HL-60 (cell line): ENCODE results near the gene PBX1.

Experiments used
- DNase-seq, 2 experiments: peaks; one replicate each; pipeline ENCODE4 v3.0.0-alpha.2; 2010 to 2020; ENCODE audit warnings: low read depth in 1 of 2, low spot score in 1 of 2
- H3K27ac ChIP-seq: fragments of 250-450 bp; sonication (Bioruptor Pico); replicated peaks from 2 replicates; pipeline ENCODE4 v1.5.1; 2020; ENCODE audit warnings: mild to moderate bottlenecking, moderate library complexity
- H3K27me3 ChIP-seq: fragments of 250-450 bp; sonication (Bioruptor Pico); 2 replicates; pipeline ENCODE4 v1.5.1; 2021; ENCODE audit warnings: mild to moderate bottlenecking, moderate library complexity; ENCODE audit not compliant: insufficient read depth, poor library complexity, severe bottlenecking
- H3K4me3 ChIP-seq: replicated peaks from 2 replicates; pipeline ENCODE4 v1.5.1; 2011; ENCODE audit warnings: mild to moderate bottlenecking, control low read depth, low read length; ENCODE audit not compliant: insufficient read depth
- CTCF ChIP-seq: IDR thresholded peaks from one replicate; pipeline ENCODE4 v1.5.1; 2011; ENCODE audit warnings: low read length, control low read depth, inconsistent platforms; ENCODE audit not compliant: insufficient read depth
- GABPA ChIP-seq: IDR thresholded peaks from 2 replicates; pipeline ENCODE4 v1.6.1; 2012; ENCODE audit warnings: low read depth
- POLR2AphosphoS5 ChIP-seq: IDR thresholded peaks from 2 replicates; pipeline ENCODE4 v1.6.1; 2012; ENCODE audit warnings: low read depth
- REST ChIP-seq: IDR thresholded peaks from 2 replicates; pipeline ENCODE4 v1.6.1; 2012; ENCODE audit warnings: low read depth; ENCODE audit not compliant: insufficient replicate concordance
- SPI1 ChIP-seq: IDR thresholded peaks from 2 replicates; pipeline ENCODE4 v1.6.1; 2012; ENCODE audit warnings: low read depth, mild to moderate bottlenecking, borderline replicate concordance

PBX1 gene

GRCh38 chr1:164605254-164606091, 46.5 kb downstream of the PBX1 start:
- Histone ChIP-seq H3K27ac (no peak overlapping the region), H3K27me3 (no peaks in the 10 kb centered on the region), H3K4me3 (no peak overlapping the region)
- DNase-seq, result no peak
- TF ChIP-seq REST, result no peak
- no peak for TF ChIP-seq SPI1
- TF ChIP-seq POLR2AphosphoS5, result no peak
- TF ChIP-seq GABPA, result no peak
- no peak for TF ChIP-seq CTCF

- no peak overlapping the region for H3K4me3 ChIP-seq
- TF ChIP-seq SPI1 (no peak), POLR2AphosphoS5 (no peak)
- no peak overlapping the region for H3K27ac ChIP-seq
- no peaks in the 10 kb centered on the region for H3K27me3 ChIP-seq
- no peak for DNase-seq
Observed at GRCh38 chr1:164607351-164607750, 48.4 kb downstream of the PBX1 start.

DNA sequence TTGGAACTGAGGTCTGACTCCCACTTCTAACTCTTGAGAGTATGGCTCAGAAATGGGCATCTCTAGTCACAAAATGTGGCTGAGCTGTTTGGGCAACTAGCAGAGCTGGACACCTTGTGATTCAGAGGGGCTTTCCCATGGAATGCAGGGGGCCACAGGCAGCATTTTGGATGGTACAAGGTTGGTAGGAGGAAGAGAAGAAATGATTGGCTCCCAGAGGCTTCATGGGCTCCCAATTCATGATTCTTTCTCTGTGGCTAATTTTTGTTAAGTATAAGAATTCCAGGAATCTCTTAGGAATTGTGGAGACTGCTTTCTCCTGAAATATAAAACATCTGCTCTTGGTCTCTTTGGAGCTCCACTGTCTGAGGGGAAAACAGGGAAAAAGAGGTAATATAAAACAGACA, 49.7 kb downstream of the PBX1 start:
- no peak for DNase-seq
- H3K27ac ChIP-seq, result no peak overlapping the region
- H3K4me3 ChIP-seq, result no peak overlapping the region
- TF ChIP-seq SPI1 (no peak), POLR2AphosphoS5 (no peak), CTCF (no peak), GABPA (no peak), REST (no peak)
- H3K27me3 ChIP-seq, result no peaks in the 10 kb centered on the region

- Histone ChIP-seq H3K27me3 (no peaks in the 10 kb centered on the region), H3K27ac (no peak overlapping the region), H3K4me3 (no peak overlapping the region)
- TF ChIP-seq CTCF (no peak), POLR2AphosphoS5 (no peak), REST (no peak), SPI1 (no peak), GABPA (no peak)
- DNase-seq, result no peak
Observed at GRCh38 chr1:164609089-164609488, 50.1 kb downstream of the PBX1 start.
